C4-2B (cell line): ENCODE results near the gene PDZD2.

Experiments used
- ZFX ChIP-seq: fragments of 450-650 bp; IDR thresholded peaks from 2 replicates; pipeline ENCODE4 v1.6.1; 2017
- TF ChIP-seq, protein P1 (sequence below): fragments of 450-650 bp; conservative IDR thresholded peaks from 2 replicates; pipeline ENCODE4 v1.5.1; 2017; ENCODE audit warnings: mild to moderate bottlenecking

DNA sequence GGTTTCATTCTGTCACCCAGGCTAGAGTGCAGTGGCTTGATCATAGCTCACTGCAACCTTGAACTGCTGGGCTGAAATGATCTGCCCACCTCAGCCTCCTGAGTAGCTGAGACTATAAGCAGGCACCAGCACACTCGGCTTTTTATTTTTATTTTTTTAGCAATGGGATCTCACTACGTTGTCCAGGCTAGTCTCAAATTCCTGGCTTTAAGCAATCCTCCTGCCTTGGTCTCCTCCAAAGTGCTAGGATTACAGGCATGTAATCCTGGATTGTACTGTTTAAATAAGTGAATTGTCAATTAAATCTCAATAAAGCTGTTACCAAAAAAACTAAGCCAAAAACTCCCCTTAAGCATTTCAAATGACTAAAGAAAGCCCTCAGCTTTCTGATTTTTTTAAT, 516.3 kb downstream of the PDZD2 start:
- TF ChIP-seq, protein P1, sequence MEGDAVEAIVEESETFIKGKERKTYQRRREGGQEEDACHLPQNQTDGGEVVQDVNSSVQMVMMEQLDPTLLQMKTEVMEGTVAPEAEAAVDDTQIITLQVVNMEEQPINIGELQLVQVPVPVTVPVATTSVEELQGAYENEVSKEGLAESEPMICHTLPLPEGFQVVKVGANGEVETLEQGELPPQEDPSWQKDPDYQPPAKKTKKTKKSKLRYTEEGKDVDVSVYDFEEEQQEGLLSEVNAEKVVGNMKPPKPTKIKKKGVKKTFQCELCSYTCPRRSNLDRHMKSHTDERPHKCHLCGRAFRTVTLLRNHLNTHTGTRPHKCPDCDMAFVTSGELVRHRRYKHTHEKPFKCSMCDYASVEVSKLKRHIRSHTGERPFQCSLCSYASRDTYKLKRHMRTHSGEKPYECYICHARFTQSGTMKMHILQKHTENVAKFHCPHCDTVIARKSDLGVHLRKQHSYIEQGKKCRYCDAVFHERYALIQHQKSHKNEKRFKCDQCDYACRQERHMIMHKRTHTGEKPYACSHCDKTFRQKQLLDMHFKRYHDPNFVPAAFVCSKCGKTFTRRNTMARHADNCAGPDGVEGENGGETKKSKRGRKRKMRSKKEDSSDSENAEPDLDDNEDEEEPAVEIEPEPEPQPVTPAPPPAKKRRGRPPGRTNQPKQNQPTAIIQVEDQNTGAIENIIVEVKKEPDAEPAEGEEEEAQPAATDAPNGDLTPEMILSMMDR = no peak
- TF ChIP-seq ZFX = no peak
